Activated CD8-positive, alpha-beta T cell treated with anti-CD3 and anti-CD28 coated beads for 36 hours (primary cell): Measurements from ENCODE around the gene MEIS3. TPM values are rescaled to one million over a fixed set of nuclear protein-coding genes. Genes with fewer than 3 reads are reported as not detected.

Source experiments
- ATAC-seq: fragments of 200-7000 bp; cut with Tn5 transposase; one replicate; pipeline ENCODE4 v1.10.0; 2021; ENCODE audit warnings: mild to moderate bottlenecking, moderate library complexity
- CTCF ChIA-PET: fragments of 350-600 bp; sonication (Branson Sonifier 250); formaldehyde crosslinking; loops from one replicate; lab custom pipeline; 2021; ENCODE audit warnings: antibody characterized with exemption; lab: Charles Lee
- POLR2A ChIA-PET: fragments of 350-600 bp; sonication (Branson Sonifier 250); formaldehyde crosslinking; loops from one replicate; lab custom pipeline; 2021; ENCODE audit warnings: antibody characterized with exemption; lab: Charles Lee
- DNase-seq: peaks from one replicate; pipeline ENCODE4 v3.0.0-alpha.2; 2020
- H3K27ac Mint-ChIP-seq: one replicate; pipeline ENCODE4 v1.8.0; 2021; ENCODE audit warnings: mild to moderate bottlenecking, mixed read lengths
- H3K27me3 Mint-ChIP-seq: one replicate; pipeline ENCODE4 v1.8.0; 2021; ENCODE audit warnings: mixed read lengths
- H3K36me3 Mint-ChIP-seq: one replicate; pipeline ENCODE4 v1.8.0; 2021; ENCODE audit warnings: low read depth, mixed read lengths
- H3K4me1 Mint-ChIP-seq: one replicate; pipeline ENCODE4 v1.8.0; 2021; ENCODE audit warnings: low read depth, mixed read lengths
- H3K4me3 Mint-ChIP-seq: one replicate; pipeline ENCODE4 v1.8.0; 2021; ENCODE audit warnings: mild to moderate bottlenecking, moderate library complexity, mixed read lengths
- H3K9me3 Mint-ChIP-seq: one replicate; pipeline ENCODE4 v1.8.0; 2021; ENCODE audit warnings: mixed read lengths
- intact Hi-C: fragments of 100-400 bp; cut with micrococcal nuclease; formaldehyde crosslinking; loops from one replicate; pipeline ENCODE4 v1.10.0; 2022
- total RNA-seq, 2 experiments: library from RNA; stranded (reverse); gene quantifications; one replicate each; pipeline ENCODE4 v1.2.3, GENCODE V29; 2021
- TF ChIP-seq, protein P1 (sequence below): fragments of 200-600 bp; IDR thresholded peaks from one replicate; pipeline ENCODE4 v1.8.0; 2022; ENCODE audit warnings: antibody characterized with exemption, mild to moderate bottlenecking

MEIS3 gene
- total RNA-seq, 2 experiments from 2014 or later, result not detected

DNA sequence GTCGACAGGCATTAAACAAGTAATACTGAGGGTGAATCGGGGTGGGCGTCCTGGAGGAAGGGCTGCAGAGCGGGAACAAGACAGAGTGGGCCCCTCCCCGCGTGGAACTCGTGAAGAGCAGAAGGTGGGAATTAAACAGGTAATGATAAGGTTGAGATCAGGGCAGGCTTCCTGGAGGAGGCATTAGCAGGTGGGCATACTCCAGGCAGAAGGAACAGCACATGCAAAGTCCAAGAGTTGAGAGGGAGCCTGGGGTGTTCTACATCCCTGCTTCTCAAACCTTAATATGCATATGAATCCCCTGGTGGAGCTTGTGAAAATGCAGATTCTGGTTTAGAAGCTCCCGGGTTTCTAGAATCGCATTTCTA is 29.0 kb upstream of the MEIS3 start:
- ChIA-PET CTCF (interaction anchor here (0.6 to 1.2 kb wide), 3 partner anchors 9 to 264 kb away, joined by 3 read pairs; partner anchors contain the start of gene EHD2), POLR2A (interaction anchor here (1.0 to 1.1 kb wide), 2 partner anchors 36 to 66 kb away, joined by 3 read pairs; partner anchors contain the start of genes KPTN and NAPA)
- no peak overlapping the region for H3K4me3 Mint-ChIP-seq
- intact Hi-C loops, result no loop called here
- H3K27me3 Mint-ChIP-seq, result peaks cover 46% of the 10 kb centered on the region
- H3K36me3 Mint-ChIP-seq, result peaks cover 4% of the 10 kb centered on the region
- DNase-seq (no peak), ATAC-seq (no peak)
- H3K27ac Mint-ChIP-seq, result no peak overlapping the region
- TF ChIP-seq, protein P1, sequence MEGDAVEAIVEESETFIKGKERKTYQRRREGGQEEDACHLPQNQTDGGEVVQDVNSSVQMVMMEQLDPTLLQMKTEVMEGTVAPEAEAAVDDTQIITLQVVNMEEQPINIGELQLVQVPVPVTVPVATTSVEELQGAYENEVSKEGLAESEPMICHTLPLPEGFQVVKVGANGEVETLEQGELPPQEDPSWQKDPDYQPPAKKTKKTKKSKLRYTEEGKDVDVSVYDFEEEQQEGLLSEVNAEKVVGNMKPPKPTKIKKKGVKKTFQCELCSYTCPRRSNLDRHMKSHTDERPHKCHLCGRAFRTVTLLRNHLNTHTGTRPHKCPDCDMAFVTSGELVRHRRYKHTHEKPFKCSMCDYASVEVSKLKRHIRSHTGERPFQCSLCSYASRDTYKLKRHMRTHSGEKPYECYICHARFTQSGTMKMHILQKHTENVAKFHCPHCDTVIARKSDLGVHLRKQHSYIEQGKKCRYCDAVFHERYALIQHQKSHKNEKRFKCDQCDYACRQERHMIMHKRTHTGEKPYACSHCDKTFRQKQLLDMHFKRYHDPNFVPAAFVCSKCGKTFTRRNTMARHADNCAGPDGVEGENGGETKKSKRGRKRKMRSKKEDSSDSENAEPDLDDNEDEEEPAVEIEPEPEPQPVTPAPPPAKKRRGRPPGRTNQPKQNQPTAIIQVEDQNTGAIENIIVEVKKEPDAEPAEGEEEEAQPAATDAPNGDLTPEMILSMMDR, result no peak
- H3K4me1 Mint-ChIP-seq, result peaks cover 35% of the 10 kb centered on the region
- peaks cover 4% of the 10 kb centered on the region for H3K9me3 Mint-ChIP-seq

- peaks cover 4% of the 10 kb centered on the region for H3K9me3 Mint-ChIP-seq
- H3K36me3 Mint-ChIP-seq, result peaks cover 4% of the 10 kb centered on the region
- TF ChIP-seq, protein P1, result no peak
- ChIA-PET CTCF (interaction anchor here (0.8 to 2.6 kb wide), 6 partner anchors 11 to 265 kb away, joined by 3 to 20 read pairs (median 4); partner anchors contain the start of genes EHD2 and NAPA), POLR2A (interaction anchor here (0.6 to 1.0 kb wide), 2 partner anchors 67 to 115 kb away, joined by 3 to 4 read pairs; partner anchors contain the start of gene NAPA)
- ATAC-seq (peak; percentile 87), DNase-seq (peak; percentile 81)
- peaks cover 40% of the 10 kb centered on the region for H3K4me1 Mint-ChIP-seq
- H3K27ac Mint-ChIP-seq, result no peak overlapping the region
- peak overlapping the region; percentile 35 for H3K4me3 Mint-ChIP-seq
- intact Hi-C loops, result no loop called here
- H3K27me3 Mint-ChIP-seq, result peaks cover 52% of the 10 kb centered on the region
Measured at GRCh38 chr19:47447470-47448359, 28.4 kb upstream of the MEIS3 start.

DNA sequence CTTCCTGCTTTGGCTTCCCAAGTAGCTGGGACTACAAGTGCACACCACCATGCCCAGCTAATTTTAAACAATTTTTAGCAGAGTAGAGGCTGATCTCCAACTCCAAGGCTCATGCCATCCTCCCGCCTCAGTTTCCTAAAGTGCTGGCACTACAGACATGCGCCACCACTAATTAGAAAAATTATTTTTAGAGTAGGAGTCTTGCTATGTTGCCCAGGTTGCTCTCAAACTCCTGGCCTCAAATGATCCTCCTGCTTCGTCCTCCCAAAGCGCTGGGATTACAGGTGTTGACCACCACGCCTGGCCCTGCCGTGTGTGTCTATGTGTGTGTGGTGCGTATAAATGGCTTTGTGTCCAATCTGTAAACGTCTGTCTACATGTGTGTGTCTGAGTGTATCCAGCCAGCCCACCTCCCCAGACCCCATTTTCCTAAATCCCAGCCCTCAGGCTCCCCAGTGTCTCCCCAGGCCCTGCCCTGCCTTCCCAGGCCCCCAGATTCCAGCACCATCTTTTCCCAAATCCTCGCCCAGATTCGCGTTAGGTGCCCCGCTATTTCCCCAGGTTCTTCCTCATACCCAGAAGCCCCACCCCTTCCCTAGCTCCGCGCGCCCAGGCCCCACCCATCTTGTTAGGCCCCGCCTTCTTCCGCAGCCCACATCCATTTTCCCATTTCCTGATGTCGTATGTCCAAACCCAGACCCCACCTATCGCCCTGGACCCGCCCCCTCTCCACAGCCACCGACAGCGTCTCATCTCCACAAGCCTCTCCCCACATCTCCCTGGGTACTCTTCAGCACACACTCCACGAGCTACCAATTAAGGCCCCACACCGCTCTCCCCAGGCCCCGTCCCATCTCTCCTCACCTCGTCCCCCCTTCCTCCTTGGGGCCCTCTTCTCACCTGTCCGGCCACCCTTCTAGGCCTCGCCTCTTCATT is 27.5 kb upstream of the MEIS3 start:
- H3K36me3 Mint-ChIP-seq, result peaks cover 4% of the 10 kb centered on the region
- peaks cover 57% of the 10 kb centered on the region for H3K27me3 Mint-ChIP-seq
- H3K4me3 Mint-ChIP-seq, result peak overlapping the region; percentile 35
- no peak overlapping the region for H3K27ac Mint-ChIP-seq
- ATAC-seq (peak; percentile 34), DNase-seq (peak; percentile 63)
- TF ChIP-seq, protein P1, result no peak
- H3K4me1 Mint-ChIP-seq, result peaks cover 40% of the 10 kb centered on the region
- intact Hi-C loops, result no loop called here
- CTCF ChIA-PET, result interaction anchor here (0.6 to 2.6 kb wide), 9 partner anchors 9 to 69 kb away, joined by 3 to 20 read pairs (median 4); partner anchors contain the start of genes KPTN and NAPA
- H3K9me3 Mint-ChIP-seq, result peaks cover 4% of the 10 kb centered on the region
- POLR2A ChIA-PET, result interaction anchor here (0.6 to 1.0 kb wide), 2 partner anchors 68 to 116 kb away, joined by 3 to 4 read pairs; partner anchors contain the start of gene NAPA

- intact Hi-C loops, result no loop called here
- no peak overlapping the region for H3K27ac Mint-ChIP-seq
- peaks cover 4% of the 10 kb centered on the region for H3K36me3 Mint-ChIP-seq
- H3K4me1 Mint-ChIP-seq, result peaks cover 40% of the 10 kb centered on the region
- TF ChIP-seq, protein P1, result no peak
- H3K9me3 Mint-ChIP-seq, result peaks cover 4% of the 10 kb centered on the region
- ChIA-PET POLR2A (no interaction called here), CTCF (interaction anchor here (0.6 to 2.6 kb wide), 7 partner anchors 9 to 69 kb away, joined by 3 to 20 read pairs (median 6); partner anchors contain the start of genes KPTN and NAPA)
- peak; percentile 51 for DNase-seq
- H3K27me3 Mint-ChIP-seq, result peaks cover 61% of the 10 kb centered on the region
- ATAC-seq, result no peak
- no peak overlapping the region for H3K4me3 Mint-ChIP-seq
Measured at GRCh38 chr19:47445937-47446402, 26.6 kb upstream of the MEIS3 start.
